GM11168 (cell line): ENCODE results near the gene MED12L.

Experiments
- in situ Hi-C: fragments of 300-500 bp; cut with MboI; formaldehyde crosslinking; loops from one replicate; pipeline ENCODE4 v1.12.0; 2022; ENCODE audit warnings: low sequenced_read_pairs; ENCODE audit not compliant: unreplicated experiment

Gene MED12L

DNA sequence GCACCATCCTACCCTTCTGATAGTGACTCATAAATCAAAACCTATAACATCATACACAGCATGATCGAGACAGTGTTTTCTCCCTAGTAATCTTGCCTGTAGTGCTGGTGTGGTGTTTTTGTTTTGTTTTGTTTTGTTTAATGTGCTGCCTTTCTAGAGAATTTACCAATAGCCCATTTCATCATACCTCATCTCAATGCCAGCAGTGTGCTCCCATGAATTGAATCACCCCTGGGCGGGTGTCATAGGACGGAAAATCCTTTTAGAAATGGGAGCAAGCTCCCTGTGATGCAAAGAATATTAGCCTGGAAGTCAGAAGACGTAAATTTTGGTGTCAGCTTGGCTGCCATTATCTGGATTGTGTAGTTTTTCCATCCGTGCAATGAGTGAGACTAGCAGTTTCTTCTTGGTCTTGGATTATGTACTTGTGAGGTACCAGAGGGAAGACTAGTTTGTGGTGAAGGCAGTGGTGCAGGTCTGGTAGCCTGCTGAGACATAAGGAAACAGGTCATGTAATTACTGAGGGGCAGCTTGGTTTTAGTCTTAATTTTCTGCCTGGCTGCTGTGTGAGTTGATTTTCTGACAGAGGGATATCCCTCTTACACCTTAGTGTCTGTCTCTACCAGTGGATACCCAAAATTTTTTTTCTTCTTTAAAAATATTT lies 345.5 kb downstream of the MED12L start:
- in situ Hi-C loops, result loop anchor here (10.0 to 25.0 kb wide), 2 partner anchors 406 to 484 kb away; no protein-coding TSS in a partner anchor

DNA sequence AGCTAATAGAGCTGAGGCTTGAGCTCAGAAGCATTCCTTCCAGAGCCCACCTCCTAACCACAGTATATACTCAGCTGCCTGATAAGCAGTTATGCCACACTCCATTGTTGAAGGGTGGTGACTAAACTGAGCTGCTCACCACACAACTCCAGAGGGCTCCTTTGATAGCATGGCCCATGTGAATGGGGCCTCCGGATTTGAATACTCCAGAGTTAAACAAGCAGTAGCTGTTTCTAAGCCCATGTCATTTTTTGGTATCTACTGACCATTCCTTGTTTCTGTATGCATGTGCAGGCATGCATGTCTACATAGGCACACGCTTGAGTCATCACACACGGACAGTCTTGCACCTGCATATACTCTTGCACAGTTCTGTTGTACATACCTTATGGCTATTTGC lies 346.5 kb downstream of the MED12L start:
- in situ Hi-C loops, result loop anchor here (10.0 to 25.0 kb wide), 2 partner anchors 405 to 483 kb away; no protein-coding TSS in a partner anchor

DNA sequence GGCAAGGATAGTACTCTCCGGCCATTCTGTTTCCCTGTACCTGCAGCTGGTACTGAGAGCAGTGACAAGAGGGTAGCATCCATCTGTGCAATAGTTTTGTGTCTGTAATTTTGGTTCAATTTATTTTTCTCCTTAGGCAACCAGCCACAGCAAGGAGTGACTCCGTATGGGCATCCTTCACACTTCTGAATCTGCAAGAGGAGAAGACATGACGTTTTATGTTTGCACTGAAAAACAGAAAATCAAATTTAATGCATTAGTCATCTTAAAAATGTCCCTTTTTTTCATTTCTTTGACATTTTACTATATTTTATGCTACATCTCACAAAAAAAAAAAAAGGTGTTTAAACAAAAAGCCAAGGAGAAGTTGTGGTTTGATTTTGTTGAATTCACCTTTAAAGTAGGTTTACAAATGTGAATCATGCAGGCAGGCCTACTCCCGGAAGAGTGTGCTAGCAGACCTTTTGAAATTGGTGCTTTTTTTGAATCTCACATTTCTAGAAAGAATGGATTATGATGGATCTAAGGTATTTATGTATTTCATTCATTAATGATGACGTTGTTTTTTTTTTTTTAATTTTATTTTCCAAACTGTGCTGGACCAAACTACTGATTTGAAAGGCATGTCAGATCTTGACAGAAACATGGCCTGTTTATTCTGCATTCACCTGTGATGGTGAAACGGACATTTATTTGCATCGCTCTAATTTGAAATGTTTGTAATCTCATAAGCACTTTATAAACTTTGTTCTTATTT lies 347.3 kb downstream of the MED12L start:
- in situ Hi-C loops, result loop anchor here (10.0 to 25.0 kb wide), 2 partner anchors 405 to 482 kb away; no protein-coding TSS in a partner anchor

DNA sequence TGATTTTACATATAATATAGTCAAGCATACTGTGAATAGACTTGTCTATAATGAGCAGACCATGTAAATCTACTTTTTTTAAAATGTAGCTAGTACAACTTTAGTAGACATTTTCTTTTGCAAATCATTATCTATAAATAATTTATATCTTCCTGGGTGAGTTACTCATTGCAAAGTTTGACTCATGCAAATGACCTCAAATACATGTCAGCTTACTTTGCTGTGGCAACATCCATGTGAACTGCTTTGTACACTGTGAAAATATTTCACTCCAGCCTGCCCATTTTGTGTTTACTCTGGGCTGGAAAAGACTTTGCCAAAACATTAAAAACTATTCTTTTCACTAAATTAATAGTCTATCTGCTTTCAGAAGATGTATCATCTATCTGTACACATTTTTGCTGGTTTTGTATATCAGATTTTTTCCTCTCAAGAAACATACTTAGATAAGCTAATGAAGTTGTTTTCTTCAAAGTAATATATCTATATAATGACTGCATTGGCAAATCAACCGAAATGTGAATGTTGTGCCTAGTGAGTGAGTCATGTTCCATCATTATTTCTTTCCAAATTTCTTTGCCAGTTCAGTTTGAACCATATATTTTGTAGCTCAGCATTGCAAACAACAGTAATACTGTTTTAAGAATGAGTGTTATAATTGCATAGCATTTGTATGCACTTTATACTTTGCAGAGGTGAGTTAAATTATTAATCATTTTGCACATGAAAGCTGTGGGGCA lies 348.9 kb downstream of the MED12L start:
- in situ Hi-C loops, result loop anchor here (10.0 to 25.0 kb wide), 2 partner anchors 403 to 480 kb away; no protein-coding TSS in a partner anchor

DNA sequence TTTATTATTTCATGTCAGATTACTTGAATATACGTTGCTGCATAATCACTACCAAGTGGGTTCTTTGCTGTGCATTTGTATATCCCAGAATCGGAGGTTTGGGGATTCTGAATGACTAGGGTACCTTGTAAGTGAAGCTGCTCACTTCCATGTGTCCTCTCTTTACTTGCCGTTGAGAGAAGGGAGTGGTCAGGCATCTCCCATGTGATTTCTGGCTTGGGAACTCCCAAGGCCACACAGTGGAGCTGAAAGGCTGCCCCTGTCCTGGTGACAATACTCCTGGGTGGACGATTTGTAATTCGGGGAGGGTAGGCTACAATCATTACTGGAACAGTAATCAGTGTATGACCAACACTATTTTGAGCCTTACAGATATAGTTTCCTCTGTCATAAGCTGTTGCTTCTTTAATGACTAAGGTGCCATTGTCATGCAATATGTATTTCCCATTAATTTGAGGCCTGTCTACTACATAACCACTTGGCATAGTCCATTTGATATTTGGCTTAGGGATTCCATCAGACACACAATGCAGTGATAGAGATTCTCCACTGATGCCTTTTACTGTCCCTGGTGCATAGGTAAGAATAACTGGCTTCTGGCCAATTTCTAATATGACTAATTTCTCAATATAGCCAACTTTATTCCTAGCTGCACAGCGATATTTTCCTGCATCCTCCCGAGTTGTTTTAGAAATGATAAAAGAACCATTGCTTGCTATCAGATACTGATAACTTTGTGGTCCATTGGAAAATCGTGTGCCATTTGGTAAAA lies 351.4 kb downstream of the MED12L start:
- in situ Hi-C loops, result loop anchor here (10.0 to 25.0 kb wide), 2 partner anchors 400 to 478 kb away; no protein-coding TSS in a partner anchor

DNA sequence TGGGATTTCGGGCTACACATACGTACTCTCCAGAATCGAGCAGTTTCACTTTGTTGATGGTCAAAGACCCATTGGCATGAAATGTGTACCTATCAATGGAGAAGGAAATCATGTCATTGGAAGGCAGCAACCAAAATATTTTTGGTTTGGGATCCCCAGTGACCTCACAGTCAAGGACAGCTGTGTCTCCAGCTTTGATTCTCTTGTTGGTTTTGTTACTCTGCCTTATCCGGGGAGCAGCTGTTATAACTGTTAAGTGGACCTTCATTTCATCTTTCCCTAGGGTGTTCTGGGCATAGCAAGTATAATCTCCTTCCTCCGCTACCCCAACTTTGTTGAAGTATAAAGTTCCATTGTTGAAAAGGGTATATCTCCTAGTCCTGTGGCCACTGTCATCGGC lies 352.4 kb downstream of the MED12L start:
- in situ Hi-C loops, result loop anchor here (10.0 to 25.0 kb wide), 2 partner anchors 399 to 477 kb away; no protein-coding TSS in a partner anchor

DNA sequence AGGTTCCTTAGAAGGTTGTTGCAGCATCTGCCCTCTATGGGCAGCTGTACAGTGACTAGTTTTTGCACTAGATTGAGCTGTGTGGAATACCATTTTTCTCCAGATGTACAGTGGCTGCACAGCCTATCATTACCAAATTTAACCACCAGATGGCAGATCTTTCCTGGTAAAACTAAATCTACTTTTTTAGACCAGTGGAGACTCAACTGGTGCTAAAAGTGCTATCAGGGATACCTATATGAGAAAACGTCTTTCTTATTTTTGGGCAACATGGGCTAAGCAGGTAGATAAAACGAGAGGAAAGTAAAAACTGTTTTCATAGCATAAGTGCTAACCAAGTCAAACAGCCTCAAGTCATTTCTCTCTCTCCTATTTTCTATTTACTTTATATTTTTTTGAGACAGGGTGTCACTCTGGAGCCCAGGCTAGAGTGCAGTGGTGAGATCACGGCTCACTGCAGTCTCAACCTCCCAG lies 354.2 kb downstream of the MED12L start:
- in situ Hi-C loops, result loop anchor here (10.0 to 25.0 kb wide), 2 partner anchors 398 to 475 kb away; no protein-coding TSS in a partner anchor

DNA sequence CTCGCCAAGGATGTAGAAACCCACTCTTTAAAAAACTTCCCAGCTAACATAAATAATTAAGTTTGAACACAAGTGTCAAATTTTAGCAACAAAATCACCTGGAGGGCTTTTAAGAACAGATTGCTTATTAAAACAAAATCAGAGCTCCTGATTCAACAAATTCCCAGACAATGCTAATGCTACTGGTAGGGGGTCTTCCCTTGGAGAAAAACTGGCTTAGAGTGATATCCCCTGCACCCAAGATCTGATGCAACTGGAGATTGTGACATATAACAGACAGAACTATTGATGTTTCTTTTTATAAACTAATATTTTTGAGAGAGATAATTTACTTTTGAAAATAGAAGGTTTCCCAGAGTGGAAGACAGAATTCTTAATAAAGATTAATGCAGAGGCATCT lies 355.5 kb downstream of the MED12L start:
- in situ Hi-C loops, result loop anchor here (25.0 kb wide), 1 partner anchor 396 kb away; no protein-coding TSS in a partner anchor

DNA sequence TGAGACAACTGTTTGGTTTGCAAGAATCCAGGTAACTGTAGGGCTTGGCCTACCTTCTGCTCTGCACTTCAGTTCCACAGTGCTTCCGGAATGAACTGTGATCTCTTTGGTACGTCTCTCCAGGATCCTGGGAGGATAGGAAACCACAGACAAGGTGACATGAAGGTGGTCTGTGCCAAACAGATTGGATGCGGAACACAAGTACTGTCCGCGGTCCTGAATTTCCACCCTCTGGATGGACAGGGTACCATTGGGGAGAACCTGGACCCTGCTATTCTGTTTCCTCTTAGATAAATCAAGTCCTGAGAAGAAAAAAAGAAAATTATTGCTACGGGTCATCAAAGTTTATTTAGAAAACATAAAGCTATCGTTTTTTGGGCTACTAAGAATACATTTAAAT lies 358.1 kb downstream of the MED12L start:
- in situ Hi-C loops, result loop anchor here (25.0 kb wide), 1 partner anchor 394 kb away; no protein-coding TSS in a partner anchor

DNA sequence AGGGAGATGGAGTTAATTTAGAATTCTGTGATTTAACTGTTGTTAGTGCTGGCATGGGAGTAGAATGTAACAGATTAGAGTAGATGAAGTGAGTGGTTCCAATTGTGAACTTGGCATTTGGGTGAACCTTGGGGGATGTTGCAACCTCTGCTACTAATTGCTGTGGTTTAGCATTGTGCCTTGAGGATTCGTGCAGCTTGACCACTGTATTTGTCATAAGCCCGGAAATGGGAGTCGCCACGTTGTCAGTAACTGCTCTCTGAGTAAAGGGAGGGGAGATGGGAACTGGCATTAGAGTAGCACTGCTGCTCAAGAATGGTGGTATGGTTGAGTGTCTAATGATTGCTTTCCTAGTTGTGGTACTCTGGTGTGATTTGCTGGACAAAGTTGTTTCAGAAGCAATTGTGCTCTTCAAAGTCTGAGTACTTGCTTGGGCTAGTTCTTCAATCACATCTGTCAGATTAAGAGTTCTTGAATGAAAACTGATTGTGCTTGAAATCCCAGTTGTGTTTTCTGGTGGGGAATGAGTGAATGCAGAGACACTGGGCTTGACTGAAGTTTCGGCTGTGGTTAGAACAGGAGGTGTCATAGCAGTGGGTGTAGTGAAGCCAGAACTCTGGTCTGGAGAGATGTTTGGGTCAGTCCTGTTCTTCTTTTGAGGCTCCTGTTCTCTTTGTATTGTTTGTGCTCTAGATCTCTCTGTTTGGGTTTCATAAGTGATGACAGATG lies 360.0 kb downstream of the MED12L start:
- in situ Hi-C loops, result loop anchor here (25.0 kb wide), 1 partner anchor 392 kb away; no protein-coding TSS in a partner anchor

DNA sequence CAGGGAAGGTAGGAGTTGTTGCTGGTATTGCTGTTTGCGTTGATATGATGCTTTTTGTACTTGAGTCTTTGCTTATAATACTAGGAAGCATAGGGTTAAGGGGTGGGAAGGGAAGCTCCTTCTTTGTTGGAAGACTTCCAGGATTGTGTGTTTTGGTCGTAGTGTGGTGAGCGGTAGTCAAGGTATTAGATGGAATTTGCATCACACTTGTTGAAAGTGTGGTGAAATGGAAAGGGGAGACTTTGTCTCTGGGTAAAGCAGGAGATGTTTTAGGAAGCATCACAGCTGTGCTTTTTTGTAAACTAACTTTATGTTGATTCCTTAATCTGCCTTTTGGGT lies 360.5 kb downstream of the MED12L start:
- in situ Hi-C loops, result loop anchor here (25.0 kb wide), 1 partner anchor 391 kb away; no protein-coding TSS in a partner anchor

DNA sequence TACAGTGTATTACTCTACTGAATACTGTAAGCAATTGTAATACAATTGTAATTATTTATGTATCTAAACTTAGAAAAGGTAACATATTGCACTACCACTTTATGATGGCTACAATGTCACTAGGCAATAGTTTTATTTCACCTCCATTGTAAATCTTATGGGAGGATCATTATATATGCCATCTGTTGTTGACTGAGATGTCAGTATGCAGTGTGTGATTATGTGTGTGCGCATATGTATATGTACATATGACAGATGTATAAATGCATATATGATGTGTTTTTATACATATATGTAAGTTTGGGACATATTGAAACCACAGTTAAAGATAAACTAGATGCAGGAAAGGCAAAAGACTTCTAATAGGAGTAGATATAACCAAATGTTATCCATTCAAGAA lies 366.9 kb downstream of the MED12L start:
- in situ Hi-C loops, result no loop called here

DNA sequence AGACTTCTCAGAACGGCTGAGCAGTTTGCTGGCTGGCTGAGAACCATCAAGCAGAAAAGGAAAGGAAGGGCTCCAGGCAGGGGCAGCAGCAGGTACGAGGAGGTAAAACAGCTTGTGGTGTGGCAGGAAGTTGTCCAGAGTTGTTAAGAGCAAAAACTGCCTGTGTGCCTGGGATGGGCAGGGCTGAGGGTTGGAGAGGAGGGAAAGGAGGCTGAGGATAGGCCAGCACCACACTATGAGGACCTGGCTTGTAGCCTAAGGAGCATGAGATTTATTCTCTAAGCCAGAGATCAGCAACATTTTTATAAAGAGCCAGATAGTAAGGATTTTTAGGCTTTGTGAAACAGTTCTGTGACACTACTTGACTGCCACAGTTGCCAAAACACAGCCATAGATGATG lies 367.4 kb downstream of the MED12L start:
- in situ Hi-C loops, result no loop called here

DNA sequence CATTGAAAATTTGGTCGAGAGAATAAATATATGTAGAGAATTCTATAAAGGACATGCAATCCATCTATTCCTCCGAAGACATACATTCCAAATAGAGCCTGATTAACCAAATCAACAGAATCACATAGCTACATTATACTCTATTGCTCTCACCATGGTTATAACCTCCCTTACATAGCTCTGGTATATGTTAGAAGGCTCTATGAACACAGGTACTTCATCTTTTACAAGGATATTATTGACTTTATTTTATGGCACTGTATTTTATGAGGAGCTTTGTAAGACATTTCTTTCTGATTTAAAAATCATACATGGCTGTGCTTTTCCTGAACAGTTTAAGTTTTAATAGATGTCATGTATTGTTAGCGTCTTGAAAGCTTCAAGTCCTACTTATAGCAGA lies 370.6 kb downstream of the MED12L start:
- in situ Hi-C loops, result no loop called here

DNA sequence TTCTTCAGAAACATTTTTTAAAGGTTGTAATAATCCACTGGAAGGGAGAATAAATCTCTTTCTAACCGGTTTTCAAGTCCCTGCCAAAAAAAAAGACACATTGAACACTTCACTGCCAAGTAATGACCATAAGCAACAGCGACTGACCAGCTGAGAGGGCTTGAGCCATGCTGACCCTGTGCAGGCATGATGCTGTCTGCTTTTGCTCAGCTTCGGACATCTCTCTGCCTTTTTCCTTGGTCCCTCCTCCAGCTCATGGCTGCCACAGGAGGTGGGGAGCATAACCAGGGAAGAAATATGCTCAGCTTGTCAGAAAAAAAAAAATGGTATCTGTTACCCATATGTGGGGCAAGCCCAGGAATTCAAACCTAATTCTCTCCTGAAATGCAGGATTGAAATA lies 373.9 kb downstream of the MED12L start:
- in situ Hi-C loops, result no loop called here

DNA sequence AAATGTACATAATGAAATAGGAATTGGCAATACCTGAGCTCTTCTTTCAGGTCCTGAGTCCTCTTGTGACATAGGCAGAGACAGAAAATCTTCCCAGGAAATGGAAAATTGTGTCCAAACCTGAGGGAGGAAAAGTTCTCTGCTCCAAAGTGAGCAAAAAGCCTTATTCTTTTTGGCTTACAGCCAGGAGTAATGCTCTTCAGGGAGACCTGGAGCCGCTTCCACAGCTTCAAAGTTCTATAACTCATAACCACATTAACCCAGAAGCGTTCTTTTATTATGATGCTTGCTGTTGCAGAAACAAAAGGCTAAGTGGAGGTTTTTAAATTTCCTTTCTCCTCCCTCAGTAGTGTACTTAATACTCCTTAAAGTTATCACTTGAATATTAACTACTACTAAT lies 374.8 kb downstream of the MED12L start:
- in situ Hi-C loops, result no loop called here

DNA sequence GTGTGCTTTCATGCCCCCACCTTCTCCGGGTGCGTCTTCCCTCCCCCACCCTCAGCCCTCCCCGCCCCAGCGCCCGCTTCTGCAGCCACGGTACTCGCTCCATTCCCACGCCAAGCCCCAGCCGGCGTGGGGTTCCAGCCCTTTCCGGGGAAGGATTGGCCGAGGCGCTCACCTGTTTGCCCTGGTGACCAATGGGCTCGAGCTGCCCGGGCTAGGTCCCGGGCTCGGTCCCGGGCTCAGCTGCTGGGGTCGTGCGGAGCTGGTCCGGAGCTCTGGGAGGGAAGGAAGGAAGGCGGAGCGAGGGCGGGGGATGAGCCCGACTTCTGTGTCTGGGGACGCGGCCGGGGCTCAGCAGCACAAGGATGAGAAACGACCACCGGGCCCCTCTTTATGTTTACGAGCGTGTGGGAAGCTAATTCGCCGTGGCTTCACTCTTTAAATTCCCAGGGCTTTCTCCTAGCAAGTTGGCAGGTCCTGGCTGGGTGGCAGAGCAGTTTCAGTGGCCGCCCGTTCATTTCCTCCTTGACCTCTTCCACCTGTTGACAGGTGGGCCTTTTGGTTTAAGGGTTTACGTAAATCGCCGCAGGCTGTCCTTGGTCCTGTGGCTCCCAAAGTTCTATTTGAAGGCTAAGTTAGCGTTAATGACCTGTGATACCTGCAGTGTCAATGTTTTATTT lies 375.4 kb downstream of the MED12L start, which contains the start of gene IGSF10:
IGSF10 (minus strand) TSS at position 288 of the 677 bp plus-strand sequence. CDS start 2,352 bp downstream, outside the sequence.
- in situ Hi-C loops, result no loop called here

DNA sequence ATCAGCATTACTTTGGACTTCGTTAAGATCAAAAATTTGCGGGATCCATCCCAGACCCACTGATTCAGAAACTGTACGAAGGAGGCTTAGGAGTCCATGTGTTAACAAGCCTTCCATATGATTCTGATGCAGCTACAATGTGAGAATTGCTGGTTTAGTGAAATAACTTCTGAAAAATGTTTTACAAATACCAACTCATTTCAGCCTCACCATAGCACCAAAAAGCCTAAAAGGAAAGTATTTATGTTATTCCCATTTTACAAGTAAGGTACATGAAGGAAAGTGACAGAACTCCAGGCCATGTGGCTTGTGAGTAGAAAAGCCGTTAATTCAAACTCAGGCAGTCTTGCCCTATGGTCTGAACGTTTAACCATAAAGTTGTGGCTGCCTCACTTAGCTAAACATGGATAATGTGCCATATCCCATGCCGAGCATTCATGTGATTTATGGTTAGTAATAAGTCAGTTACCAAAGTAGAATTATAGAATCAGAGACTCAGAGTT lies 376.9 kb downstream of the MED12L start:
- in situ Hi-C loops, result no loop called here
